ENCODE results near the gene PTPN3.

PTPN3 gene

DNA sequence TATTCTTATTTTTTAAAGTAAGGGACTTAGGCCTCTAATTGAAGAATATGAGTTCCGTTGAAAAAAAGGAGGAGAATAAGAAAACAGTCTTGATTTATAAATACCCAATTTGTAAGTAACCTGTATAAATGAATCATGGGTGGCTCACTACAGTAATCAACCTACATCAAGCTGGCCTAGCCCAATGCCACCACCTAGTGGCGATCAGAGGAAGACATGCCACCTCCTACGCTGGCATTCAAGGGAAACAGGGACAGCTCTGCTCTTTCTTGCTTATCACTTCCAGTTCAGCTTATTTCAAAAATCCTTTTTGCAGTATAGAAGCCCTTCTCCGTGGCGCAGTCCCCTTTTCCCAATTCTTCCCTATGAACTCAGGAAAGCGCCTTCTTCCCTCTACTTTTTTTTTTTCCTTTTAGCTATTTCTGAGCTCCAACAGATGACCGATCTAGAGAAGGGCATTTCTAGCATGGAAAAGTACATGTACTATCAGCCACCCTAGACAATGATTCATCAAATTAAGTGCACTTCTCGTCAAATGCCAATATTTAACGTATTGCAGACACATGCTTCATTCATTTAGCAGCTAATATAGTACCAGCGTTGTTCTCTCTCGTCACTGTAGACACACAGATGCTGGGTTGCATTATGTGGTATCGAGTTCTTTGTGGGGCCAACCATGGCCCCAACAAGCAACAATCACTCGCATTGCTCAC, 28.3 kb downstream of the PTPN3 start:
- TF ChIP-seq, protein P1, sequence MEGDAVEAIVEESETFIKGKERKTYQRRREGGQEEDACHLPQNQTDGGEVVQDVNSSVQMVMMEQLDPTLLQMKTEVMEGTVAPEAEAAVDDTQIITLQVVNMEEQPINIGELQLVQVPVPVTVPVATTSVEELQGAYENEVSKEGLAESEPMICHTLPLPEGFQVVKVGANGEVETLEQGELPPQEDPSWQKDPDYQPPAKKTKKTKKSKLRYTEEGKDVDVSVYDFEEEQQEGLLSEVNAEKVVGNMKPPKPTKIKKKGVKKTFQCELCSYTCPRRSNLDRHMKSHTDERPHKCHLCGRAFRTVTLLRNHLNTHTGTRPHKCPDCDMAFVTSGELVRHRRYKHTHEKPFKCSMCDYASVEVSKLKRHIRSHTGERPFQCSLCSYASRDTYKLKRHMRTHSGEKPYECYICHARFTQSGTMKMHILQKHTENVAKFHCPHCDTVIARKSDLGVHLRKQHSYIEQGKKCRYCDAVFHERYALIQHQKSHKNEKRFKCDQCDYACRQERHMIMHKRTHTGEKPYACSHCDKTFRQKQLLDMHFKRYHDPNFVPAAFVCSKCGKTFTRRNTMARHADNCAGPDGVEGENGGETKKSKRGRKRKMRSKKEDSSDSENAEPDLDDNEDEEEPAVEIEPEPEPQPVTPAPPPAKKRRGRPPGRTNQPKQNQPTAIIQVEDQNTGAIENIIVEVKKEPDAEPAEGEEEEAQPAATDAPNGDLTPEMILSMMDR (IDR thresholded peaks at IDR 0.05; ENCODE audit: insufficient read depth, missing control alignments): peak; percentile 91
- FAIRE-seq: no peak
- DNase-seq (ENCODE audit: insufficient read length, low spot score): no peak

DNA sequence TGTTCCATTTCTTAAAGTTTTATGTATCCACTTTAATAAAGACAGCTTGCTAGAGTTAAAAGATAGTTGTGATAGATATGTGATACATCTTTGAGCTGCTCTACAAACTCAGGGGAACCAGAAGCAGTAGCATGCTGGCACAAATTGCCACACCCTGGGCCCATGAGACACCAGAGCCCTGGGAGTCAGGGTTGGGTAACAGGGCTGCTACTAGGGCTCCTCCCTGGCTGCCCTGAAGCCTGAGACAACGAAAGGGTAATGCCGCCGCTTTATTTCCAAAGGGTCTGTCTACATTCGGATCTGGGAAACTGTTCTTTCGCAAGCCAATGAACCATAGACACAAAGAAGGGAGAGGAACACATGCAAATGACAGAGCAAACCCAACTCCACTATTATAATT, 29.2 kb downstream of the PTPN3 start:
- DNase-seq (ENCODE audit: insufficient read length, low spot score) (no peak), FAIRE-seq (no peak)
- TF ChIP-seq, protein P1 (IDR thresholded peaks at IDR 0.05; ENCODE audit: insufficient read depth, missing control alignments): no peak

DNA sequence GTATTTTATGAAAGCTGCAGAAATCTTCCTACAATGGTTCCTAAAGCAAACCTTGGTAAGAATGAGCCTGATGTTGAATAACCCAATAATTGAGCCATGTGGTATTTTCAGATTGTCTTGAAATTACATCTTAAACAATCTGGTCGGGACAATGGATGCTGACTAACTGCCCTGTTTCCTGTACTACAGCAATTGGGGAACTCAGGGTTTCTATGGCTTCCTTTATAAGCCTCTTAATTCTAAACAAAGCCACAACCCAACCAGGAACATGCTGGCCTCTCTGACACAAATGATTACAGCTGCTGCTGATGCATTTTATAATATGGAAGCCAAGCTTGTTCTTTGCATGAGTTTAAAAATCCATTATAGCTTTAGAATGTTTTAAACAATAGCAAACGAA, 30.2 kb downstream of the PTPN3 start:
- DNase-seq (ENCODE audit: insufficient read length, low spot score): no peak
- TF ChIP-seq, protein P1 (IDR thresholded peaks at IDR 0.05; ENCODE audit: insufficient read depth, missing control alignments): no peak
- no peak for FAIRE-seq

DNA sequence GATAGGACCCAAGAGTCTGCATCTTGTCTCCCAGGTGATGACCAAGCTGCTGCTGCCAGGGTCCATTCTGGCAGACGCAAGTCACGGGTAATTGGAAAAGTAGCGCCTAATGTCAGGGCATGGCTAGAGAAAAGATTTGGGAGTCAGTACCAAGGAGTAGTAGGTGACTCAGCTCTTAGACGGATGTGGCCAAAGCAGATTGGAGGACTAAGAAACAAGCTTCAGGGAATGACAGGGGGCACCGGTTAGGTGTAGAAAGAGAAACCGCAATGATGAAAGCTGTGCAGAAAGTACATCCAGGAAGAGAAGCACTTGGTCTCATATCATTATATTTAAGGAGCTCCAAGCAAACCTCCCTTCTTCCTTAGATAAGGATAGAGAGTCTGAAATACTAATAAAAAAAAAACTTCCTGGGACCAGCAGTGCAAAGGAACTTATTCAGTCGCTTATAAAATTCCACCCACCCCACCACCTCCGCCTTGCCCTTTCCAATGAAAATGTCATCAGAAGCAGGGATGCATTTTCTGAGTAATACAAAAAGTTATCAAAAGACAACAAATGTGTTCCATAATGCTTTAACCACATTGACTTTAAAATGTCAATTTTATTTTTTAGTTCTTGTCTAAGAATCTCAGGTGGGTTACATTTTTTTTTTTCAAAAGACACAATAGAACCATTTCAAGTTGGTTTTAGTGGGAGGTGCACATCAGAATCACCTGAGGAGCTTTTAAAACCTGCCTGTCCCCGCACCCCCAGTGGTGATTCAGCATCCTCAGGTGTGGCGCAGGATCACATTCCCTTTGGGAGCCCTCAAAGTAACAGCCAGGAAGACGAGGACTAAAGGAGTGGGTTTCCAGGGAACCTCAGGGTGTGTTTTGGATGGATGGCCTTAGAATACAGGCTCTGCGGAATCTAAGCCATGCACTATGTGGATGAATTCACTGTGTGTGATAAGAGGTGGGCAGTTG, 31.2 kb downstream of the PTPN3 start:
- FAIRE-seq (no peak), DNase-seq (ENCODE audit: insufficient read length, low spot score) (no peak)
- TF ChIP-seq, protein P1 (IDR thresholded peaks at IDR 0.05; ENCODE audit: insufficient read depth, missing control alignments): no peak

DNA sequence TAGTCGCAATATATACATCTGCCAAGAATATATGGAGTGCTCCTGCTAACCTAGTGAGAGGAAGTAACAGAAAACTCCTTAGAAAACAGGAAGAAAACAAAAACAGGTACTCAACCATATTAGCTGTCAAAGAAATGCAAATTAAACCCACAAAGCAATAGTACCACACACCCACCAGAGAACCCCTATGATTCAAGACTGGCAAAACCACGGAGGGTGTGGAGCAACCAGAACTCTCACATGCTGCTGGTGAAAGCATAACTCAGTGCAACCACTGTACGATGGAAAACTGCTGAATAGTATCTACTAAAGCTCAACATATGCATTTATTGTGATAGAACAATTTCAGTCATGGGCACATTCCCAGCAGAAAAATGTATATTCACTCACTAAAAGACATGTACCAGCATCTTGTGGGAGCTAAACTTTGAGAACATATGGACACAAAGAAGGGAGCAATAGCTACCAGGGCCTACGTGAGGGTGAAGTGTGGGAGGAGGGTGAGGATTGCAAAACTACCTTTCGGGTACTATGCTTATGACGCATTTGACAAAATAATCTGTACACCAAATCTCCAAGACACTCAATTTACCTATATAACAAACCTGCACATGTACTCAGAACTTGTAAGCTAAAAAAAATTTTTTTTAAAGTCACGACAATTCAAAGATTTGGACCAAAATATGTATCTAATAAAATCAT, 34.0 kb downstream of the PTPN3 start:
- no peak for DNase-seq (ENCODE audit: insufficient read length, low spot score)
- FAIRE-seq: no peak
- TF ChIP-seq, protein P1 (IDR thresholded peaks at IDR 0.05; ENCODE audit: insufficient read depth, missing control alignments): no peak

DNA sequence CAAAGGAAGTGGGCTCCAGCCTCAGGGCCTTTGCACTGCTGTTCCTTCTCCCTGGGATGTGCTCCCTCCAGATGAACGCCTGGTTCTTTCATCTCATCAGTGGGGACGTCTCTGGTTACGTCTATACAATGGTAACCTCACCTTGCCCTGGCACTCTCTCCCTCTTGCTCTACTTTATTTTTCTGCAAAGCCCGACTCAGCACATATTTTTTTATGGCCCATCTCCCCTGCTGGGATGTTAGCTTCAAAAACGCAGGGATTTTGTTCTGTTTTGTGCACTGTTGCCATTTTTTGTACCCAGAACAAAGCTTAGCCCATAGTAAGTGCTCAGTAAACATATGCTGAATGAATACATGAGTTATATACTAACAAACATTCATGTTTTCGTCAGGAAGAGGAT, 37.5 kb downstream of the PTPN3 start:
- TF ChIP-seq, protein P1 (IDR thresholded peaks at IDR 0.05; ENCODE audit: insufficient read depth, missing control alignments): no peak
- FAIRE-seq (no peak), DNase-seq (ENCODE audit: insufficient read length, low spot score) (no peak)
